HG03097 (cell line): Measurements from ENCODE around the gene LILRA1.
"Not testable (repeated sequence)": the region's sequence is repeated elsewhere in the genome, so short reads cannot be mapped to it uniquely, and the experiment has no call there.

ENCODE experiments used
- ATAC-seq: cut with Tn5 transposase; IDR thresholded peaks from one replicate; pipeline ENCODE4 v1.9.1; 2021; ENCODE audit not compliant: unreplicated experiment, low FRiP score

Gene LILRA1

GRCh38 chr19:54576411-54576976 lies 16.9 kb upstream of the LILRA1 start:
- no peak for ATAC-seq

- ATAC-seq = no peak
Measured at GRCh38 chr19:54577334-54577733, 16.1 kb upstream of the LILRA1 start.

- not testable (repeated sequence) for ATAC-seq
Measured at GRCh38 chr19:54578268-54578667, 15.2 kb upstream of the LILRA1 start.

DNA sequence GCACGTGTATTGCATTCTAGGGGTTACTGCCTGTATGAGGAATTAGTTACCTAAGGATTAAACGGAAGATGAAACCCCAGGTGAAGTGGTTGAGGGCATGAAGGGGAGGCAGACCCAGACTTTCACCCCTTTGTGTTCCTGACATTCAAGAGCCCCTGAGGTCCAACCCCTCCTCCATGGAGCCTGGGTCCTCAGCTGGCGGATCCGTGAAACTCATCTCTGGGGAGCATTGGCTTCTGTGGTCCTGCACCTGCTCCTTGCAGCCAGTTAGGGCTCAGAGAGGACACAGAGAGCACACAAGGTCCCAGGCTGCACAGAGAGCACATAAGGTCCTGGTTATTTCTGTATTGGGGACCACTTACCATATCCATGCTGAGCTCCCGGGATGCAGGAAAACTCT lies 7.0 kb upstream of the LILRA1 start:
- no peak for ATAC-seq

GRCh38 chr19:54587026-54587425 lies 6.4 kb upstream of the LILRA1 start:
- ATAC-seq = no peak

DNA sequence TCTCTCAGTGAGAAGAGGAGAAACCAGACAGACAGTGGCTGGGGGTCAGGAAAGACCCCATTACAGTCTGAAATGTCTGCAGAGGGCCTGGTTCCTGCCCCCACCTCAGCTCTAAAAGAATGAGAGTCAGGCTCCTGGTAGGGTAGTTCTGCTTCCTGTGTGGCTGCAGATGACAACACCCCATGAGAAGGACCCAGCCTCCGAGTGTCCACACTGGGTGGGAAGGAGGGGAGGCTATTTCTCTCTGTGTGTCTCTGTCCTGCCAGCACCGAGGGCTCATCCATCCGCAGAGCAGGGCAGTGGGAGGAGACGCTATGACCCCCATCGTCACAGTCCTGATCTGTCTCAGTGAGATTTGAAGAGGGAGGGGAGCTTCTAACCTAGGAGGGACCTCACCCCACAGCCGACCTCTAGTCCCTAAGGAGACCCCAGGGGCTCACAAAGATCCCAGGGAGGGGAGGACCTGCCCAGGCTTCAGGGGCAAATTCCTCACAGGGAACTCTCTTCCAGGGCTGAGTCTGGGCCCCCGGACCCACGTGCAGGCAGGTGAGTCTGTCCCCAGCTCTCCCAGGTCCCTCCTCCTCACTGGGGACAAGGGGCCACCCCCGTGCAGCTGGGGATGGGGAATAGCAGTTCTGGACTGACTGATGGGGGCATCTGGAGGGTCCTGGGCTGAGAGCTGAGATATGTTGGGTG lies 647 bp downstream of the LILRA1 start:
- not testable (repeated sequence) for ATAC-seq

- no peak for ATAC-seq
Measured at GRCh38 chr19:54594737-54595136, 1.3 kb downstream of the LILRA1 start.

GRCh38 chr19:54595680-54596436 lies 2.4 kb downstream of the LILRA1 start:
- ATAC-seq = not testable (repeated sequence)

DNA sequence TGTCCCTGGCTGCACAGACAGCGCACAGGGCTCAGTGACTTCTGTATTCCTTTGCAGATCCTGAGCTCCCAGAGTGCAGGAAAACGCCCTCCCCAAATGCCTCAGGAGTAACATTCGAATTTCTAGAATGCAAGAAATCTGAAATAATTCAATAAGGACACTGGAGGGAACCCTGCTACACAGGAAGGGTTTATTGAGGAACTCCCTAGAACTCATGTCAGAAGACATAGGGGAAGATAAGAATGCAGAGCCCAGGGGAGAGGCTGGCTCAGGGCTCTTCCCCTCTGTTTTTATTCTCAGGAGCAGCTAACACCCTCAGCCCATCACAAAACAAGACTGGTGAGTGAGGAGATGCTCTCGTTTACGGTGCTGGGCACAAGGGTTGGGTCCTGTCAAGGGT lies 6.8 kb downstream of the LILRA1 start:
- no peak for ATAC-seq

DNA sequence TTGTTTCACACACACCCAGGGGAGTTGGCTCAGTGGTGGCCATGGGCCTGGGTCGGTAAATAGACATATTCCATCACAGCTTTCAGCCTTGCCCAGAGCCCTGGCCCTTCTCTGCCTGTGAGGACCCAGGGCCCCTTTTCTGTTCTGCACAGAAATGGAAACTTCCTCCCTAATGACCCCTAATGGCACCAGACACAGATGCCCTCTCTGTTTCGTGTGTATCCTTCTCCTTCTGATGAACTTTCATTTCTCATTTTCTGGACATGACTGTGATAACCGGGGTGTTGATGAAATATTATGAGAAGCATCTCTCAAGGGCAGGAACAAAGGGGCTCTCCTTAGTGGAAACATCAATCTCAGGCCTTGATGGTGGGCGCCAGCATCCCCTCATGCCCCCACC lies 12.8 kb downstream of the LILRA1 start:
- ATAC-seq = no peak

DNA sequence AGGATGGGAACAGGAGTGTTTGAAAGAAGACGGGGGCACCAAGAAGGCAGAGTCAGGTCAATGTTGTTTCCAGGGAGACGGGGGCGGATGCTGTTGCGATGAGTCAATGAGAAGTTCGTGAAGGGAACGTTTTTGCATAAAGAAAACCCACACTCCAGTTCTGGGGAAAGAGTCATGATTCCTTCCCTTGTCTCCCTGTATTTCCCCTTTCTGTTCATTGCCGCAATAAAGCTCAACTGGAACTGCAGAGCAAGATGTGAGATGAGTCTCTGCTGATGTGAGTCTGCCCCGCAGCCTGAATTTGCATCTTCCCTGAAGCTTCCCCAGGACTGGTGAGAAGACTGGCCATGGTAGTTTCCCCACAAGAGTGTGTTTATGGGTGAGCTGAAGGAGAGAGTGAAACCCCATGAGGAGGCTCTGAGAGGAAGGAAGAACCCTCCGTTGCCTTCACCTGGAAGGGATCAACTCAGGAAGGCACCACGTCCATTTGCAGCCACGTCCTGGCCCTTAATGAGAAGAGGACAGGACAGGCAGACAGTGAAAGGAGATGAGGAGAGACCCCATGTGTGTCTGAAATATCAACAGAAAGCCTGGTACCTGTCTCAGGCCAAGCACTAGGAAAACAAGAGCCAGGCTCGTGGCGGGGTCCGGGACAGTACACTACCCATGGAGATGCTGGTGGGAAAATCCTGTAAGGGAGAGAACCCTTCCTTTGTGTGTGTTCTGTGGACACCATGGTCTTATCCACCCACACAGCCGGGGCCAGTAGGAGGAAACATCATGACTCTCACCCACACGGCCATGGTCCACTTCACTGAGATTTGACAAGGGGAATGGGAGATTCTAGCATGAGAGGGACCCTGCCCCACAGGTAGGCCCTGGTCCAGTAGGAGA lies 13.7 kb downstream of the LILRA1 start:
- ATAC-seq = peak; percentile 56

GRCh38 chr19:54607785-54608150 lies 14.3 kb downstream of the LILRA1 start:
- ATAC-seq = no peak

- no peak for ATAC-seq
Measured at GRCh38 chr19:54608205-54608604, 14.8 kb downstream of the LILRA1 start.

DNA sequence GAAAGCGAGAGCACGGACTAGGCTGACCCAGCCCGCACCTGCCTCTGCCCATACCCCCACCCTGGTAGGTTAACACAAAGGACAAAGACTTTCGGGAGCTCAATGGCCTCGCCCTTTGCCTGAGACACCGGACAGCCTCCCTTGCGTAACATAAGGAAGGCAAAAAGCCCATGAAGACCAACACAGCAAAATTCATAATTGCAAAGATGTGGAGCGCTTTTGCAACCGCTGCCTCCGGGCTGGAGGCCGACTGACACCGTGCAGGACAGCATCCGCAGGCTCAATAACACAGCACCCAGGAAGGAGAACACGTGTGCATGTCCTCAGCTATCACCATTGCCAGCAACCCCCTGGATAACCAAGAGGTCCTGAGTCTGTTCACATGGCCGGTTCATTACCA lies 15.4 kb downstream of the LILRA1 start:
- no peak for ATAC-seq

- ATAC-seq = no peak
Measured at GRCh38 chr19:54609356-54609791, 15.9 kb downstream of the LILRA1 start.

DNA sequence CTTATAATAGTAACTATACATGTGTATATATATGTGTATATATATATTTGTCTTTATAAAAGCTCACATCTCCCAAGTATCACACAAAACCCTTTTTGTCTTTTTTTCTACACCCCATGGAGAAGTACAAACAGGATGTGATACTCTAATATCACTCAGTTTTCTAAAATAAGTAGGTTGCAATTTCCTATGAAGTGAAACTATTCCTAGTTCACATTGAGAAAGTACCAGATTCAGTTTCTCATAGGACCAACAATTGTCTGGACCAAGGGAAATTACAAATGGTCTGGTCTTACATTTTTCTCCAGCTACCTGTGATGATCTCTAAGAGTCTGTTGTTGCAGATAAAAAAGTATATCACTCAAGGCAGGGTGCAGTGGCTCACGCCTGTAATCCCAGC lies 19.0 kb downstream of the LILRA1 start:
- no peak for ATAC-seq

- no peak for ATAC-seq
Measured at GRCh38 chr19:54614726-54615125, 21.3 kb downstream of the LILRA1 start.

GRCh38 chr19:54616057-54616456 lies 22.6 kb downstream of the LILRA1 start:
- peak; percentile 38 for ATAC-seq

GRCh38 chr19:54616821-54617560 lies 23.6 kb downstream of the LILRA1 start:
- peak; percentile 58 for ATAC-seq

DNA sequence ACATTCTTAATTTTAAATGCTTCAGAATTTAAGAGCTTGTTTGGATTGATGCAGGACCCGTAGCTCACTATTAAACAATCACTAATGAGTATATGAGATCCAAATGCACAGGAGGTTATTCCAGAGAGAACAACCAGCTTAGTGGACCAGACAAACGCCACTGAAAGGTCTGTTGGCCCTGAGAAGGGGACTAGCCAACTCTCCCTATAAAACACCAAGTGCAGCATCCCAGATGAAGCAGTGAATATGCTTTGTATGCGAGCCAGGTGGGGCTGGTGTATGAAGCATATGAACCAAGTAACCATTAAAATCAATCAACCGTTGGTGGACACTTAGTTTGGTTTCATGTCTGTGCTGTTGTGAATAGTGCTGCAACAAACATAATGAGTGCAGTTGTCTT lies 27.0 kb downstream of the LILRA1 start:
- no peak for ATAC-seq
